K562 (cell line): Measurements from ENCODE around the gene CLCN6. TPM values are rescaled to one million over a fixed set of nuclear protein-coding genes. Genes with fewer than 3 reads are reported as not detected.
A peak's percentile ranks its signal among the peaks of the same experiment; 100 is the strongest.

Source experiments
- ATAC-seq: fragments of 200-7000 bp; cut with Tn5 transposase; 3 replicates; pipeline ENCODE4 v1.9.1; 2020; ENCODE audit warnings: moderate library complexity
- BruUV-seq: library from RNA; stranded (reverse); fragments of 400-500 nt; replicated peaks from 2 replicates; lab custom pipeline; 2021; lab: Mats Ljungman, UMichigan
- CTCF ChIA-PET: fragments of 300-600 bp; formaldehyde crosslinking; extraction: SDS; loops from one replicate; lab custom pipeline; 2021; ENCODE audit warnings: low intra/inter-chr PET ratio; lab: Yijun Ruan, JAX
- POLR2A ChIA-PET: fragments of 300-600, 350-650 bp; sonication (Branson Sonifier 250); formaldehyde crosslinking; extraction: SDS; loops from one replicate; lab custom pipeline; 2021; ENCODE audit warnings: antibody characterized with exemption, inconsistent platforms; lab: Yijun Ruan, JAX
- DNase-seq, 4 experiments: peaks; one replicate each; pipeline versions ENCODE4 v3.0.0 to v3.0.0-alpha.2; 2011 to 2018; ENCODE audit warnings: low spot score in 3 of 4, mixed read lengths in 3 of 4; ENCODE audit errors: extremely low read depth in 1 of 4
- FAIRE-seq: peaks from 2 replicates; lab custom pipeline; 2011; peaks lifted over from hg19 to GRCh38; lab: Jason Lieb, UNC
- H2AFZ ChIP-seq: 2 replicates; pipeline ENCODE4 v1.6.0; 2011; ENCODE audit warnings: low read depth, low read length, control low read depth, inconsistent platforms
- H3K27ac ChIP-seq: fragments of 200-600 bp; 3 replicates; pipeline ENCODE4 v1.8.0; 2011; ENCODE audit warnings: low read depth, mild to moderate bottlenecking, control low read depth, inconsistent platforms, low read length, moderate library complexity, mixed read lengths; ENCODE audit errors: extremely low read depth
- H3K27me3 ChIP-seq, 2 experiments: fragments of 300-600 bp in 1 of 2; 2 replicates in 1 of 2; 3 replicates in 1 of 2; pipeline versions ENCODE4 v1.6.0 to v1.8.0; 2011; ENCODE audit warnings: inconsistent platforms in 2 of 2, low read length in 2 of 2, mild to moderate bottlenecking in 1 of 2, mixed read lengths in 1 of 2, moderate library complexity in 1 of 2; ENCODE audit not compliant: control insufficient read depth in 2 of 2, insufficient read depth in 2 of 2
- H3K36me3 ChIP-seq: fragments of 300-600 bp; 3 replicates; pipeline ENCODE4 v1.8.0; 2011; ENCODE audit warnings: mild to moderate bottlenecking, low read length, inconsistent platforms; ENCODE audit not compliant: control insufficient read depth, insufficient read depth
- H3K4me1 ChIP-seq, 2 experiments: fragments of 200-600 bp in 1 of 2; replicated peaks in 1 of 2; 2 replicates in 1 of 2; 3 replicates in 1 of 2; pipeline versions ENCODE4 v1.5.1 to v1.8.0; 2011; ENCODE audit warnings: inconsistent platforms in 2 of 2, low read length in 2 of 2, mild to moderate bottlenecking in 1 of 2, mixed read lengths in 1 of 2, moderate library complexity in 1 of 2; ENCODE audit not compliant: control insufficient read depth in 2 of 2, insufficient read depth in 2 of 2
- H3K4me2 ChIP-seq: 2 replicates; pipeline ENCODE4 v1.6.1; 2011; ENCODE audit warnings: low read length, control low read depth, inconsistent platforms, mixed read lengths; ENCODE audit not compliant: insufficient read depth
- H3K4me3 ChIP-seq: fragments of 200-600 bp; sonication (generic), shearing (Covaris generic); 2 replicates; pipeline ENCODE4 v1.5.1; 2016; ENCODE audit warnings: control low read depth, inconsistent platforms
- H3K79me2 ChIP-seq: fragments of 200-600 bp; 3 replicates; pipeline ENCODE4 v1.8.0; 2011; ENCODE audit warnings: low read length, inconsistent platforms; ENCODE audit not compliant: control insufficient read depth, insufficient read depth
- H3K9ac ChIP-seq, 2 experiments: 2 replicates each; pipeline versions ENCODE4 v1.6.0 to v1.6.1; 2011; ENCODE audit warnings: low read depth in 2 of 2, low read length in 2 of 2, control low read depth in 1 of 2, inconsistent platforms in 1 of 2, mild to moderate bottlenecking in 1 of 2, mixed read lengths in 1 of 2; ENCODE audit not compliant: insufficient read depth in 1 of 2
- H3K9me1 ChIP-seq: one replicate; pipeline ENCODE4 v1.6.0; 2011; ENCODE audit warnings: inconsistent platforms, mild to moderate bottlenecking, low read length, moderate library complexity; ENCODE audit not compliant: control insufficient read depth, insufficient read depth
- H3K9me3 ChIP-seq: replicated peaks from 2 replicates; pipeline ENCODE4 v1.5.1; 2011; ENCODE audit warnings: low read depth, low read length, inconsistent platforms; ENCODE audit not compliant: control insufficient read depth, insufficient read depth
- H4K20me1 ChIP-seq: replicated peaks from 2 replicates; pipeline ENCODE4 v1.6.1; 2011; ENCODE audit warnings: low read length, inconsistent platforms, mixed read lengths; ENCODE audit not compliant: control insufficient read depth, insufficient read depth
- CLOCK ChIP-seq: fragments of 250-450 bp; sonication (Bioruptor Pico); IDR thresholded peaks from 2 replicates; pipeline ENCODE4 v1.4.0; 2020; ENCODE audit warnings: mild to moderate bottlenecking, moderate library complexity, borderline replicate concordance
- ZBTB40 ChIP-seq, 2 experiments: fragments of 450-650 bp in 1 of 2; sonication (generic) in 1 of 2; formaldehyde crosslinking in 1 of 2; IDR thresholded peaks; 2 replicates each; pipeline versions ENCODE4 v1.7.1 to v1.9.0; 2016 to 2022; ENCODE audit warnings: inconsistent platforms in 1 of 2, mild to moderate bottlenecking in 1 of 2, missing genetic modification reagents in 1 of 2
- WGBS: fragments of 100-300 bp; shearing (Covaris generic); methylation state at CpG from one replicate; pipeline ENCODE4 v1.1.6; 2016; ENCODE audit warnings: low coverage, mixed read lengths; ENCODE audit not compliant: insufficient coverage; ENCODE audit errors: missing lambda C conversion rate; 5-methylcytosine and 5-hydroxymethylcytosine counted together
- in situ Hi-C: fragments of 300-500 bp; cut with MboI; formaldehyde crosslinking; loops from 4 replicates; pipeline ENCODE4 v1.15.0; 2018; ENCODE audit warnings: inconsistent platforms, mixed read lengths
- intact Hi-C: fragments of 100-400 bp; cut with micrococcal nuclease; formaldehyde crosslinking; loops from 2 replicates; pipeline ENCODE4 v1.14.2; 2022
- polyA plus RNA-seq, 8 experiments: library from polyadenylated mRNA; depleted of rRNA in 4 of 8; stranded (reverse) in 5 of 8; unstranded in 3 of 8; fragments of >200 nt; fragmentation: Nextera tagmentation in 2 of 8; fragmentation: Illumina TruSeq in 1 of 8; extraction: Ambion mirVana in 2 of 8; extraction: Trizol in 1 of 8; gene quantifications; 2 replicates each; pipeline versions ENCODE4 v1.2.1 to v1.2.3, GENCODE V29; 2011 to 2014; ENCODE audit warnings: inconsistent platforms in 1 of 8, missing spikeins in 1 of 8
- total RNA-seq, 7 experiments: library from RNA; depleted of rRNA in 6 of 7; stranded (reverse); fragments of >200 nt in 6 of 7; fragmentation: Illumina TruSeq in 2 of 7; extraction: Trizol in 2 of 7; gene quantifications; 2 replicates each; pipeline versions ENCODE4 v1.2.1 to v1.2.3, GENCODE V29; 2011 to 2021; ENCODE audit warnings: low replicate concordance in 1 of 7

Gene CLCN6
- total and polyA plus RNA-seq, 9 of the 15 experiments (the other 6 are each of a cell fraction or from before 2014, with no cell fraction given), result 2.0 to 21.8 (median 13.6) TPM

- H3K4me1 ChIP-seq, result peaks cover 38 to 60% of the 10 kb centered on the region in 2 experiments
- 73% methylated on average over 6 of the region's 6 CpGs for WGBS
- no TSS peak for BruUV-seq
- no peaks in the 10 kb centered on the region for H4K20me1 ChIP-seq
- H3K4me2 ChIP-seq, result no peak overlapping the region
- H2AFZ ChIP-seq, result no peak overlapping the region
- ATAC-seq (no peak), DNase-seq (no peak), FAIRE-seq (no peak)
- H3K36me3 ChIP-seq, result peaks cover 10% of the 10 kb centered on the region; the same call in 1 of the 3 replicates
- H3K9me1 ChIP-seq, result no peaks in the 10 kb centered on the region
- no peaks in the 10 kb centered on the region for H3K27me3 ChIP-seq
- in situ Hi-C loops, result no loop called here
- H3K27ac ChIP-seq, result no peak overlapping the region
- intact Hi-C loops, result loop anchor here (2.0 kb wide), 1 partner anchor 77 kb away; no protein-coding TSS in a partner anchor
- H3K4me3 ChIP-seq, result no peak overlapping the region
- H3K9me3 ChIP-seq, result no peaks in the 10 kb centered on the region
- ChIA-PET POLR2A (interaction anchor here (1.0 to 2.0 kb wide), 3 partner anchors 12 to 18 kb away, joined by 3 to 9 read pairs (median 9); no protein-coding TSS in a partner anchor), CTCF (no interaction called here)
- no peaks in the 10 kb centered on the region; the same call in 2 of the 3 replicates for H3K79me2 ChIP-seq
- TF ChIP-seq ZBTB40 (IDR thresholded peaks at IDR 0.05), result no peak
- TF ChIP-seq ZBTB40 (CRISPR knock-in tag; IDR thresholded peaks at IDR 0.05), result 0 out of 2 replicates have a peak, but pooled peaks have one; percentile 31
- TF ChIP-seq CLOCK, result no peak
- no peak overlapping the region for H3K9ac ChIP-seq
Observed at GRCh38 chr1:11783556-11783955, 22.4 kb upstream of the CLCN6 start.
